Cardiac muscle cell (in vitro differentiated cells and primary cell): Measurements from ENCODE around the gene CCIN. TPM values are rescaled to one million over a fixed set of nuclear protein-coding genes. Genes with fewer than 3 reads are reported as not detected.
"Not testable (repeated sequence)": the region's sequence is repeated elsewhere in the genome, so short reads cannot be mapped to it uniquely, and the experiment has no call there.

Source experiments
- DNase-seq, 2 donors: peaks; one replicate each; pipeline versions ENCODE4 v3.0.0 to v3.0.0-alpha.2; 2010 to 2017; ENCODE audit warnings: low read depth in 1 of 2, low spot score in 1 of 2
- H3K27ac ChIP-seq: fragments of 200-600 bp; sonication (generic); 2 replicates; pipeline ENCODE4 v1.5.1; 2016
- H3K27me3 ChIP-seq: fragments of 200-600 bp; sonication (generic); 2 replicates; pipeline ENCODE4 v1.6.0; 2016; ENCODE audit warnings: control low read depth
- H3K36me3 ChIP-seq: fragments of 200-600 bp; sonication (generic); 2 replicates; pipeline ENCODE4 v1.5.1; 2016; ENCODE audit warnings: control low read depth
- H3K4me1 ChIP-seq: fragments of 200-600 bp; sonication (generic); 2 replicates; pipeline ENCODE4 v1.8.1; 2017; ENCODE audit warnings: low read depth, mild to moderate bottlenecking, mixed run types
- H3K4me3 ChIP-seq: fragments of 200-600 bp; sonication (generic); 2 replicates; pipeline ENCODE4 v1.5.1; 2016; ENCODE audit warnings: mild to moderate bottlenecking
- H3K9me3 ChIP-seq: fragments of 200-600 bp; sonication (generic); 2 replicates; pipeline ENCODE4 v1.5.1; 2017; ENCODE audit warnings: low read depth, mild to moderate bottlenecking, control low read depth
- polyA plus RNA-seq: library from polyadenylated mRNA; unstranded; fragments of >200 nt; fragmentation: Nextera tagmentation; extraction: Ambion mirVana; gene quantifications from 2 replicates; pipeline ENCODE4 v1.2.1, GENCODE V29; 2016
- total RNA-seq: library from RNA; depleted of rRNA; stranded (reverse); fragments of >200 nt; gene quantifications from 2 replicates; pipeline ENCODE4 v1.2.3, GENCODE V29; 2016
- TF ChIP-seq, protein P1 (sequence below): IDR thresholded peaks from 2 replicates; pipeline ENCODE4 v1.5.1; 2012; ENCODE audit warnings: low read depth, mild to moderate bottlenecking, low read length

The CCIN gene
- total and polyA plus RNA-seq, 2 experiments from 2014 or later = 0.39 TPM; not detected in 1

DNA sequence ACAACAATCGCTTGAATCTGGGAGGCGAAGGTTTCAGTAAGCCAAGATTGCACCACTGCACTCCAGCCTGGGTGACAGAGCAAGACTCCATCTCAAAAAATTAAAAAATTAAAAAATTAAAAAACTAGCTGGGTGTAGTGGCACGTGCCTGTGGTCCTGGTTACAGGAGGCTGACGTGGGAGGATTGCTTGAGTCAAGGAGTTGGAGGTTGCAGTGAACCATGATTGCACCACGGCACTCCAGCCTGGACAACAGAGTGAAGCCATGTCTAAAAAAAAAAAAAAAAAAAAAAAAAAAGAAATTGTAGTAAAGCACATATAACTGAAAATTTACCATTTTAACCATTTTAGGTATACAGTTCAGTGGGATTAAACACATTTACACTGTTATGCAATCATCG is 13.1 kb upstream of the CCIN start:
- TF ChIP-seq, protein P1, sequence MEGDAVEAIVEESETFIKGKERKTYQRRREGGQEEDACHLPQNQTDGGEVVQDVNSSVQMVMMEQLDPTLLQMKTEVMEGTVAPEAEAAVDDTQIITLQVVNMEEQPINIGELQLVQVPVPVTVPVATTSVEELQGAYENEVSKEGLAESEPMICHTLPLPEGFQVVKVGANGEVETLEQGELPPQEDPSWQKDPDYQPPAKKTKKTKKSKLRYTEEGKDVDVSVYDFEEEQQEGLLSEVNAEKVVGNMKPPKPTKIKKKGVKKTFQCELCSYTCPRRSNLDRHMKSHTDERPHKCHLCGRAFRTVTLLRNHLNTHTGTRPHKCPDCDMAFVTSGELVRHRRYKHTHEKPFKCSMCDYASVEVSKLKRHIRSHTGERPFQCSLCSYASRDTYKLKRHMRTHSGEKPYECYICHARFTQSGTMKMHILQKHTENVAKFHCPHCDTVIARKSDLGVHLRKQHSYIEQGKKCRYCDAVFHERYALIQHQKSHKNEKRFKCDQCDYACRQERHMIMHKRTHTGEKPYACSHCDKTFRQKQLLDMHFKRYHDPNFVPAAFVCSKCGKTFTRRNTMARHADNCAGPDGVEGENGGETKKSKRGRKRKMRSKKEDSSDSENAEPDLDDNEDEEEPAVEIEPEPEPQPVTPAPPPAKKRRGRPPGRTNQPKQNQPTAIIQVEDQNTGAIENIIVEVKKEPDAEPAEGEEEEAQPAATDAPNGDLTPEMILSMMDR = no peak

DNA sequence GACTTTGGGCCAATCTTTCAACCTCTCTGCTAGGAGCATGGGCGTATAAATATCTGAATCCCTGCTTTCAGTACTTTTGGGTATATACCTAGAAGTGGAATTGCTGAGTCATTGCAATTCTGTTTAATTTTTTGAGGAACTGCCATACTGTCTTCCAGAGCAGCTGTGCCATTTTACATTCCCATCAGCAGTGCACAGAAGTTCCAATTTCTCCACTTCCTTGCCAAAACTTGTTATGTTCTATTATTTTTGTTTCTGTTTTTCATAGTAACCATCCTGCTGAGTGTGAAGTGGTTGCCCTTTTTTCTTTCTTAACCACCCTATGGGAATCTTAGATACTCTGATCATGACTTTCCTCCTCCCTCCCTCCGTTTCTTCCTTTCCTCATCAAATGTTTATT is 11.1 kb upstream of the CCIN start:
- Histone ChIP-seq H3K4me1 (peaks cover 14% of the 10 kb centered on the region), H3K36me3 (no peaks in the 10 kb centered on the region), H3K27me3 (no peaks in the 10 kb centered on the region), H3K4me3 (no peak overlapping the region), H3K9me3 (no peaks in the 10 kb centered on the region), H3K27ac (no peak overlapping the region)
- peak in 1 of 2 donors; percentile 82 for DNase-seq
- TF ChIP-seq, protein P1 = no peak

More for the DNA sequence above, 13.1 kb upstream of the CCIN start:
- Histone ChIP-seq H3K27ac (no peak overlapping the region), H3K27me3 (no peaks in the 10 kb centered on the region), H3K36me3 (no peaks in the 10 kb centered on the region), H3K4me1 (peaks cover 7% of the 10 kb centered on the region), H3K9me3 (no peaks in the 10 kb centered on the region), H3K4me3 (no peak overlapping the region)
- no peak for DNase-seq

DNA sequence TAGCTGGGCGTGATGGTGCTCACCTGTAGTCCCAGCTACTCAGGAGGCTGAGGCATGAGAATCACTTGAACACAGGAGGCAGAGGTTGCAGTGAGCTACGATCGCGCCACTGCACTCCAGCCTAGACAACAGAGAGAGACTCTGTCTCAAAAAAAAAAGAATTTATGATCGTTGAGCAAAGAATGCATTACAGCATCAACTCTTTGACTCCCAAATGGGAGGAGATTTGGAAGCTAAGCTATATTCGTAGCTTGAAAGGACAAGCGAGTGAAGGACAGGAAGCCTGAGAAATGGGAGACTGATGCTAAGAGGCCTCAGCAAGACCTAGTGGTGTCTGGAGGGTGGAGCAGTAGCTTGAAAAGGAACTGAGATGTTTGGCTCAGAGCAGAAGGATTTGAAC is 10.3 kb upstream of the CCIN start:
- TF ChIP-seq, protein P1 = no peak
- no peak overlapping the region for H3K27ac ChIP-seq
- peaks cover 22% of the 10 kb centered on the region for H3K4me1 ChIP-seq

DNA sequence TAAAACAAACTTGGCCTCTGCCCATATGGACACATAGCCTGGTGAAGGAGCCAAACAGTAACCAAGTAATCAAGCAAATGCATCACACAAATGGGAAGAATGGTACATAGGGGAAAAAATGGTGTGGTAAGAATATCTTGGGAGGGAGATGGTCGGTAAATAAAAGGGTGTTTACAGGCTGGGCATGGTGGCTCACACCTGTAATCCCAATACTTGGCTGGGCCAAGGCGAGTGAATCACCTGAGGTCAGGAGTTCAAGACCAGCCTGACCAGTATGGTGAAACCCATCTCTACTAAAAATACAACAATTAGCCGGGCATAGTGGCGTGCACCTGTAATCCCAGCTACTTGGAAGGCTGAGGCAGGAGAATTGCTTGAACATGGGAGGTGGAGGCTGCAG is 9.7 kb upstream of the CCIN start:
- not testable (repeated sequence) for H3K4me3 ChIP-seq, H3K36me3 ChIP-seq, H3K27ac ChIP-seq, H3K27me3 ChIP-seq, H3K9me3 ChIP-seq, DNase-seq
- H3K4me1 ChIP-seq = peaks cover 21% of the 10 kb centered on the region

More for the DNA sequence above, 10.3 kb upstream of the CCIN start:
- Histone ChIP-seq H3K36me3 (no peaks in the 10 kb centered on the region), H3K9me3 (no peaks in the 10 kb centered on the region), H3K27me3 (no peaks in the 10 kb centered on the region), H3K4me3 (no peak overlapping the region)
- peak in 1 of 2 donors; percentile 33 for DNase-seq

DNA sequence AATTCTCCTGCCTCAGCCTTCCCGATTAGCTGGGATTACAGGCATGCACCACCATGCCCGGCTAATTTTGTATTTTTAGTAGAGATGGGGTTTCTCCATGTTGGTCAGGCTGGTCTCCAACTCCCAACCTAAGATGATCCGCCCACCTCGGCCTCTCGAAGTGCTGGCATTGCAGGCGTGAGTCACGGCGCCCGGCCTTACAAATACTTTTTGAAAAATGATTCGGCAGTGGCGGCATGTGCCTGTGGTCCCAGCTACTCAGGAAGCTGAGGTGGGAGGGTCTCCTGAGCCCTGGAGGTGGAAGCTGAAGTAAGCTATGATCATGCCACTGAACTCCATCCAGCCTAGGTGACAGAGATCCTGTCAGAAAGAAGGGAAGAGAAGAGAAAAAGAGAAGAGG is 9.1 kb upstream of the CCIN start:
- H3K36me3 ChIP-seq, H3K27me3 ChIP-seq, H3K9me3 ChIP-seq, H3K4me3 ChIP-seq, DNase-seq, H3K27ac ChIP-seq: not testable (repeated sequence)
- peaks cover 15% of the 10 kb centered on the region for H3K4me1 ChIP-seq

DNA sequence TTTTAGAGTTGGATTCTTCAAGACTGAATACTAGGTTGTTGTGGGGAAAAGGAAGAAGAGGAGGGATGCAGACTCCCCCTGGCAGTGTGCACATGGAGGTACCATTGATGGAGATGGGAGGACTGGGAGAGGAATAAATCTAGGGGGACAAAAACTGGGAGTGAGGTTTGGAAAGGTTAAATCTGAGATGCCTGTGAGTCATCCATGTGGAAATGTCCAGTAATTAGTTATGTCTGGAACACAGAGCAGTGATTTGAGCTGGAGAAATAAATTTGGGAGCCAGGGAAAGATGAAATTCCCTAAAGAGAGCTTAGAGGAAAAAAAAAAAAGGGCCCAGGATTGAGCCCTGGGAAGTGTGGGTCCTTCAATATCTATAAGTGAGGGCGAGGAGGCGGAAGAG is 8.0 kb upstream of the CCIN start:
- Histone ChIP-seq H3K27ac (no peak overlapping the region), H3K27me3 (no peaks in the 10 kb centered on the region), H3K4me1 (peaks cover 15% of the 10 kb centered on the region), H3K4me3 (no peak overlapping the region), H3K36me3 (no peaks in the 10 kb centered on the region), H3K9me3 (no peaks in the 10 kb centered on the region)
- TF ChIP-seq, protein P1 = no peak
- peak in 1 of 2 donors; percentile 30 for DNase-seq

DNA sequence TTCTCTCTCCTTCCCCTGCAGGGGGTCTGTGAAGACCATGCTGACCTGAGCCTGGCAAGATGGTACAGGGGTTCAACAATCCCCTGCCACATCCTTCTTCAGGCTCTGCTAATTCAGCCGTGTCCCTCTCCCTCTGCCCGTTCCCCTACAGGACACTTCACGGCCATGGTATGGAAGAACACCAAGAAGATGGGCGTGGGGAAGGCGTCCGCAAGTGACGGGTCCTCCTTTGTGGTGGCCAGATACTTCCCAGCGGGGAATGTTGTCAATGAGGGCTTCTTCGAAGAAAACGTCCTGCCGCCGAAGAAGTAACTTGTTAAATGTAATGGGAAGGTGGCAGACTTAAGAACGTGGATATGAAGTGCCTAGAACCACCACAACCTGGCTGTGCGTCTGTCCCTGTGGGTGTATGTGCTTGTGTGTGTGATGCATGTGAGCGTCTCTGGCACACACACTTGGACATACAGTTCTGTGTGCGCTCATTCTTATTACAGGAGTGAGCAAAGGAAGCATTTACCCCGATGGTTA is 6.9 kb upstream of the CCIN start:
- Histone ChIP-seq H3K9me3 (no peaks in the 10 kb centered on the region), H3K27ac (peak overlapping the region; percentile 87), H3K27me3 (no peaks in the 10 kb centered on the region), H3K36me3 (no peaks in the 10 kb centered on the region), H3K4me3 (no peak overlapping the region), H3K4me1 (peaks cover 15% of the 10 kb centered on the region)
- TF ChIP-seq, protein P1 = no peak
- no peak for DNase-seq
